Measurements from ENCODE around the gene TMEM273. TPM values are rescaled to one million over a fixed set of nuclear protein-coding genes. Genes with fewer than 3 reads are reported as not detected.

The TMEM273 gene
- total RNA-seq, 1 experiment from 2014 or later, result not detected

- Histone ChIP-seq H3K27me3 (ENCODE audit: insufficient read depth, low read length) (peaks cover 12% of the 10 kb centered on the region; the same call in 1 of the 2 replicates), H3K4me1 (ENCODE audit: control insufficient read depth in 1 of 2, insufficient read depth in 2 of 2, low read length in 2 of 2) (no peaks in the 10 kb centered on the region), H3K9me3 (ENCODE audit: control insufficient read depth in 1 of 2, insufficient read depth in 1 of 2, low read depth in 1 of 2, low read length in 2 of 2) (no peaks in the 10 kb centered on the region), H3K4me2 (ENCODE audit: low read length) (no peak overlapping the region), H4K20me1 (ENCODE audit: insufficient read depth) (no peaks in the 10 kb centered on the region), H3K36me3 (ENCODE audit: control insufficient read depth in 1 of 2, insufficient read depth in 2 of 2, low read length in 2 of 2) (no peaks in the 10 kb centered on the region), H3K79me2 (ENCODE audit: insufficient read depth, low read length) (no peaks in the 10 kb centered on the region), H3K9ac (ENCODE audit: low read length) (no peak overlapping the region), H3K4me3 (replicated peaks in 1 of 2; ENCODE audit: low read depth in 1 of 2, low read length in 2 of 2) (no peak overlapping the region), H3K9me2 (ENCODE audit: insufficient read depth) (no peaks in the 10 kb centered on the region), H3K27ac (ENCODE audit: low read depth, low read length) (no peak overlapping the region), H2AFZ (ENCODE audit: low read depth, low read length, poor library complexity, severe bottlenecking) (no peak overlapping the region)
- TF ChIP-seq EZH2 (IDR thresholded peaks at IDR 0.05) (no peak), SRF (IDR thresholded peaks at IDR 0.05; ENCODE audit: low read depth) (no peak), YY1 (IDR thresholded peaks at IDR 0.05; ENCODE audit: extremely low read depth, insufficient replicate concordance, low read depth, low read length) (no peak), POLR2AphosphoS5 (IDR thresholded peaks at IDR 0.05; ENCODE audit: low read depth, low read length) (no peak), SP1 (IDR thresholded peaks at IDR 0.05; ENCODE audit: low read depth) (no peak), TCF7L2 (IDR thresholded peaks at IDR 0.05; ENCODE audit: borderline replicate concordance, extremely low read depth, insufficient read depth, insufficient read length) (no peak), FOSL1 (IDR thresholded peaks at IDR 0.05; ENCODE audit: low read depth) (no peak), JUND (IDR thresholded peaks at IDR 0.05) (no peak), POLR2A (IDR thresholded peaks at IDR 0.05; ENCODE audit: borderline replicate concordance, extremely low read depth, insufficient read depth, insufficient read length) (no peak), EGR1 (IDR thresholded peaks at IDR 0.05; ENCODE audit: low read depth) (no peak)
- TF ChIP-seq, protein P1, sequence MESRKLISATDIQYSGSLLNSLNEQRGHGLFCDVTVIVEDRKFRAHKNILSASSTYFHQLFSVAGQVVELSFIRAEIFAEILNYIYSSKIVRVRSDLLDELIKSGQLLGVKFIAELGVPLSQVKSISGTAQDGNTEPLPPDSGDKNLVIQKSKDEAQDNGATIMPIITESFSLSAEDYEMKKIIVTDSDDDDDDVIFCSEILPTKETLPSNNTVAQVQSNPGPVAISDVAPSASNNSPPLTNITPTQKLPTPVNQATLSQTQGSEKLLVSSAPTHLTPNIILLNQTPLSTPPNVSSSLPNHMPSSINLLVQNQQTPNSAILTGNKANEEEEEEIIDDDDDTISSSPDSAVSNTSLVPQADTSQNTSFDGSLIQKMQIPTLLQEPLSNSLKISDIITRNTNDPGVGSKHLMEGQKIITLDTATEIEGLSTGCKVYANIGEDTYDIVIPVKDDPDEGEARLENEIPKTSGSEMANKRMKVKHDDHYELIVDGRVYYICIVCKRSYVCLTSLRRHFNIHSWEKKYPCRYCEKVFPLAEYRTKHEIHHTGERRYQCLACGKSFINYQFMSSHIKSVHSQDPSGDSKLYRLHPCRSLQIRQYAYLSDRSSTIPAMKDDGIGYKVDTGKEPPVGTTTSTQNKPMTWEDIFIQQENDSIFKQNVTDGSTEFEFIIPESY (IDR thresholded peaks at IDR 0.05; ENCODE audit: extremely low read depth, insufficient replicate concordance, low read length), result no peak
- ATAC-seq (no peak), DNase-seq (ENCODE audit: low read depth, low spot score) (no peak)
- BruUV-seq (replicated peaks), result no TSS peak
- CTCF ChIA-PET, result no interaction called here
- intact Hi-C loops (cut with micrococcal nuclease), result no loop called here
- RAD21 ChIA-PET (ENCODE audit: low non-redundant PET in 1 of 2, low total read pairs in 2 of 2, uncharacterized antibody in 2 of 2, unreplicated experiment in 2 of 2), result no interaction called here
- POLR2A ChIA-PET, result no interaction called here
Observed at GRCh38 chr10:49107887-49108267, 80.3 kb downstream of the TMEM273 start.
